Endodermal cell (in vitro differentiated cells): ENCODE results near the gene CLEC10A. TPM values are rescaled to one million over a fixed set of nuclear protein-coding genes. Genes with fewer than 3 reads are reported as not detected.

Source experiments
- DNase-seq: peaks from one replicate; pipeline ENCODE4 v3.0.0-alpha.2; 2017
- H3K27ac ChIP-seq: 2 replicates; pipeline ENCODE4 v1.5.1; 2013; ENCODE audit warnings: mild to moderate bottlenecking, low read depth, low read length, moderate library complexity
- H3K27me3 ChIP-seq: 2 replicates; pipeline ENCODE4 v1.6.1; 2013; ENCODE audit warnings: mild to moderate bottlenecking, low read length, moderate library complexity; ENCODE audit not compliant: insufficient read depth, control insufficient read depth, poor library complexity, severe bottlenecking
- H3K36me3 ChIP-seq: 2 replicates; pipeline ENCODE4 v1.7.0; 2013; ENCODE audit warnings: mild to moderate bottlenecking, low read length, moderate library complexity; ENCODE audit not compliant: control insufficient read depth, insufficient read depth
- H3K4me1 ChIP-seq: one replicate; pipeline ENCODE4 v1.7.0; 2013; ENCODE audit warnings: low read length; ENCODE audit not compliant: control insufficient read depth, insufficient read depth
- H3K4me3 ChIP-seq: 2 replicates; pipeline ENCODE4 v1.5.1; 2013; ENCODE audit warnings: mild to moderate bottlenecking, low read length, moderate library complexity
- H3K9ac ChIP-seq: 2 replicates; pipeline ENCODE4 v1.6.1; 2013; ENCODE audit warnings: mild to moderate bottlenecking, low read length, moderate library complexity; ENCODE audit not compliant: poor library complexity, severe bottlenecking; ENCODE audit errors: extremely low read depth
- H3K9me3 ChIP-seq: 2 replicates; pipeline ENCODE4 v1.6.1; 2013; ENCODE audit warnings: mild to moderate bottlenecking, low read length, moderate library complexity; ENCODE audit not compliant: control insufficient read depth
- H3K27ac Mint-ChIP-seq: 2 replicates; pipeline ENCODE4 v1.8.0; 2020; ENCODE audit warnings: mixed read lengths
- H3K27me3 Mint-ChIP-seq: 2 replicates; pipeline ENCODE4 v1.8.0; 2021; ENCODE audit warnings: mild to moderate bottlenecking, mixed read lengths; ENCODE audit not compliant: insufficient read depth
- H3K36me3 Mint-ChIP-seq: 2 replicates; pipeline ENCODE4 v1.8.0; 2020; ENCODE audit warnings: low read depth, mixed read lengths
- H3K4me1 Mint-ChIP-seq: 2 replicates; pipeline ENCODE4 v1.8.0; 2020; ENCODE audit warnings: mixed read lengths
- H3K4me3 Mint-ChIP-seq: 2 replicates; pipeline ENCODE4 v1.8.0; 2020; ENCODE audit warnings: mild to moderate bottlenecking, moderate library complexity, mixed read lengths
- H3K9me3 Mint-ChIP-seq: 2 replicates; pipeline ENCODE4 v1.8.0; 2020; ENCODE audit warnings: mild to moderate bottlenecking, mixed read lengths
- CTCF ChIP-seq: fragments of 200-600 bp; sonication (generic); conservative IDR thresholded peaks from 2 replicates; pipeline ENCODE4 v1.5.0; 2021; ENCODE audit warnings: antibody characterized with exemption, mild to moderate bottlenecking
- WGBS, 2 experiments: methylation state at CpG; one replicate each; pipeline versions ENCODE4 v1.1.5 to v1.1.7; 2013; ENCODE audit warnings: missing lambda C conversion rate in 2 of 2, mixed read lengths in 1 of 2; ENCODE audit not compliant: insufficient coverage in 1 of 2, insufficient read length in 1 of 2; 5-methylcytosine and 5-hydroxymethylcytosine counted together
- total RNA-seq, 2 donors: library from RNA; stranded (reverse); fragmentation: NEBNext Ultra II Directional in 1 of 2; extraction: Animal tissue kit (Norgen Biotek cat#: 25700) in 1 of 2; gene quantifications; 2 replicates in 1 of 2; 3 replicates in 1 of 2; pipeline ENCODE4 v1.2.1, GENCODE V29; 2021

CLEC10A gene
- total RNA-seq, 2 donors from 2014 or later, result not detected

GRCh38 chr17:7112510-7113108, 32.6 kb upstream of the CLEC10A start:
- Mint-ChIP-seq H3K27ac (no peak overlapping the region), H3K36me3 (no peaks in the 10 kb centered on the region), H3K27me3 (no peaks in the 10 kb centered on the region), H3K4me3 (no peak overlapping the region), H3K9me3 (no peaks in the 10 kb centered on the region), H3K4me1 (peaks cover 18% of the 10 kb centered on the region)
- WGBS, 2 experiments, result 85 to 96% methylated on average over 4 to 10 of the region's 10 CpGs
- Histone ChIP-seq H3K9ac (no peak overlapping the region), H3K27me3 (no peaks in the 10 kb centered on the region), H3K4me3 (no peak overlapping the region), H3K4me1 (no peaks in the 10 kb centered on the region), H3K27ac (no peak overlapping the region), H3K36me3 (no peaks in the 10 kb centered on the region), H3K9me3 (no peaks in the 10 kb centered on the region)
- no peak for DNase-seq
- no peak for TF ChIP-seq CTCF

GRCh38 chr17:7111784-7112509, 31.9 kb upstream of the CLEC10A start:
- Mint-ChIP-seq H3K9me3 (no peaks in the 10 kb centered on the region), H3K27me3 (no peaks in the 10 kb centered on the region), H3K4me1 (peaks cover 18% of the 10 kb centered on the region), H3K36me3 (no peaks in the 10 kb centered on the region), H3K4me3 (no peak overlapping the region), H3K27ac (no peak overlapping the region)
- DNase-seq, result no peak
- Histone ChIP-seq H3K9me3 (no peaks in the 10 kb centered on the region), H3K27ac (no peak overlapping the region), H3K4me3 (no peak overlapping the region), H3K9ac (no peak overlapping the region), H3K36me3 (no peaks in the 10 kb centered on the region), H3K27me3 (no peaks in the 10 kb centered on the region), H3K4me1 (no peaks in the 10 kb centered on the region)
- WGBS, 2 experiments, result 76 to 79% methylated on average over 9 to 11 of the region's 12 CpGs
- TF ChIP-seq CTCF, result no peak

DNA sequence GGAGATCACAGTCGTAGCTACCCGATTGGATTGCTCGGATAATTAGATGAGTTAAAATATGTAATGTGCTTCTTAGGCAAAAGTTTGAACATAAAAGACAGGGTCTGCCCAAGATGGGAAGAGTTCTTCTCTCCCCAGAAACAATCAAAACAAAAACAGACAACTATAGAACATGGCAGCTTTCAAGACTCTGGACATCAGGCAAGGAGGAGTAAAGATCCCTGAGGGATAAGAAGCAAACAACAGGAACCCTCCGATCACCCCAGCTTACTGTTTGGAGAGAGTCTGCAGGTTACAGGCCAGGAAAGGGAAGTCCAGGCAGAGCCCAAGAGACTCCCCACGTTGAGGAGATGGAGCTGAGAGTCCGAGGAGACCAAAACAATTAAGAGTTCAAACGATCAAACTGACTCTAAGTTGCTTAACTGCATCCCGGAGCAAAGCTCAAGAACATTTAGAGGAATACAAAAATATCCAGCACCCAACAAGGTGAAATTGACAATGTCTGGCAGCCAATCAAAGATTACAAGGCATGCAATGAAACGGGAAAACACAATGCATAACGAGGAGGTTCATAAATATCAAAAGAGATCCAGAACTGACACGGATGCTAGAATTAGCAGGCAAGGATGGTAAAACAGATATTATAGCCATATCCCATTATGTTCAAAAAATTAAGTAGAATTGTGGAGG, 30.7 kb upstream of the CLEC10A start:
- Histone ChIP-seq H3K4me1 (no peaks in the 10 kb centered on the region), H3K27ac (no peak overlapping the region), H3K4me3 (no peak overlapping the region), H3K27me3 (no peaks in the 10 kb centered on the region), H3K36me3 (no peaks in the 10 kb centered on the region), H3K9ac (no peak overlapping the region), H3K9me3 (no peaks in the 10 kb centered on the region)
- DNase-seq, result no peak
- peaks cover 18% of the 10 kb centered on the region for H3K4me1 Mint-ChIP-seq
- no peak overlapping the region for H3K4me3 Mint-ChIP-seq
- H3K27ac Mint-ChIP-seq, result no peak overlapping the region
- 72 to 77% methylated on average over 6 to 11 of the region's 11 CpGs for WGBS, 2 experiments
- H3K36me3 Mint-ChIP-seq, result no peaks in the 10 kb centered on the region
- no peak for TF ChIP-seq CTCF
- no peaks in the 10 kb centered on the region for H3K9me3 Mint-ChIP-seq
- no peaks in the 10 kb centered on the region for H3K27me3 Mint-ChIP-seq
